Stimulated activated naive CD8-positive, alpha-beta T cell treated with anti-CD3 and anti-CD28 coated beads, Interleukin-15, amount 100 ng/mL, for 72 hours (primary cell): ENCODE data around the gene SCP2.
"Not testable (repeated sequence)": the region's sequence is repeated elsewhere in the genome, so short reads cannot be mapped to it uniquely, and the experiment has no call there.

ENCODE experiments used
- ATAC-seq: fragments of 150-1000 bp; cut with Tn5 transposase; 2 replicates; pipeline ENCODE4 v1.10.0; 2021; ENCODE audit warnings: mild to moderate bottlenecking, moderate library complexity
- DNase-seq, 2 donors: peaks; one replicate each; pipeline ENCODE4 v3.0.0; 2021 to 2022
- H3K27ac Mint-ChIP-seq, 2 donors: one replicate each; pipeline ENCODE4 v1.8.0; 2022; ENCODE audit warnings: mild to moderate bottlenecking in 2 of 2, mixed read lengths in 2 of 2, moderate library complexity in 2 of 2
- H3K27me3 Mint-ChIP-seq: one replicate; pipeline ENCODE4 v1.8.0; 2022; ENCODE audit warnings: mixed read lengths
- H3K4me1 Mint-ChIP-seq: one replicate; pipeline ENCODE4 v1.8.0; 2022; ENCODE audit warnings: mild to moderate bottlenecking, mixed read lengths
- H3K4me3 Mint-ChIP-seq, 2 donors: one replicate each; pipeline ENCODE4 v1.8.0; 2022; ENCODE audit warnings: mild to moderate bottlenecking in 2 of 2, mixed read lengths in 2 of 2, moderate library complexity in 1 of 2
- H3K9me3 Mint-ChIP-seq, 2 donors: one replicate each; pipeline ENCODE4 v1.8.0; 2022; ENCODE audit warnings: mixed read lengths in 2 of 2

Gene SCP2

GRCh38 chr1:52994656-52995055 lies 67.6 kb downstream of the SCP2 start:
- no peaks in the 10 kb centered on the region for H3K9me3 Mint-ChIP-seq
- H3K4me1 Mint-ChIP-seq = no peaks in the 10 kb centered on the region
- H3K27ac Mint-ChIP-seq = no peak overlapping the region
- no peak overlapping the region for H3K4me3 Mint-ChIP-seq
- ATAC-seq (no peak), DNase-seq (no peak)
- no peaks in the 10 kb centered on the region for H3K27me3 Mint-ChIP-seq

DNA sequence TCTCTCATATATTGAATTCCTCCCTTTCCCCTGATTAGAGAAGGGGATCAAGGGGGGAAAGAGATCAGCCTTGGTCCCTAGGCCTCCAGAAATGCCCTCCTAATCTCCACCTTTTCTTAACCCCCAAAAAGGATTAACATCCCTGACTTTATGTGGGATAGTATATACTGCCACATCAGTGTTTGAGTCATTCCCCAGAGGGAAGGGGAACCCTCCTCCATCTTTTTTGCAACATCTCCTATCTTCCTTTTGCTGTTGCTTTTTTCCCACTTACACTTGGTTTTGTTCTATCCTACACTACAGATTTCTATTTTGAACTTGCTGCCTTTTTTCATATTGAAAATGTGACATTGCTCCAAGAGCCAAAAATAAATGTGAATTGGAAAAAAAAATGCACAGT lies 69.6 kb downstream of the SCP2 start:
- no peak overlapping the region for H3K4me3 Mint-ChIP-seq
- H3K27ac Mint-ChIP-seq = no peak overlapping the region
- H3K4me1 Mint-ChIP-seq = no peaks in the 10 kb centered on the region
- H3K9me3 Mint-ChIP-seq = no peaks in the 10 kb centered on the region
- no peaks in the 10 kb centered on the region for H3K27me3 Mint-ChIP-seq
- ATAC-seq (no peak), DNase-seq (no peak)

DNA sequence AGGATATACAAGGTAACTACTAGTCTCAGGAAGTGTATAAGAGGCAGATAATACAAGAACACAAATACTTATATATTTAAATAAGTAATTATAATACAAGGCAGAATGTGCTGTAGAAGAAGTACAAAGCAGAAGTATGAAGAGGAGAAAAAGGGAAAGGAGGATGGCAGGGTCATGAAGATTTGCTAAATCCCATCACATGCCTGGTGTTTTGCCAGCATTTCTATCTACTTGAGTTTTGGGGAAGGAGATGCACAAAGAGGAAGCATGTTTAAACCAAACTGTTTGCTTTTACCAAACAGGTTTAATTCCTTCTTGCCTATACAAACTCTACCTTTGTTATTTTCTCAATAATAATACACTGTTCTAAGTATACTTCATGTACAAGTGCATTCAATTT lies 74.1 kb downstream of the SCP2 start:
- Mint-ChIP-seq H3K9me3 (no peaks in the 10 kb centered on the region), H3K4me3 (no peak overlapping the region)
- no peak for DNase-seq

DNA sequence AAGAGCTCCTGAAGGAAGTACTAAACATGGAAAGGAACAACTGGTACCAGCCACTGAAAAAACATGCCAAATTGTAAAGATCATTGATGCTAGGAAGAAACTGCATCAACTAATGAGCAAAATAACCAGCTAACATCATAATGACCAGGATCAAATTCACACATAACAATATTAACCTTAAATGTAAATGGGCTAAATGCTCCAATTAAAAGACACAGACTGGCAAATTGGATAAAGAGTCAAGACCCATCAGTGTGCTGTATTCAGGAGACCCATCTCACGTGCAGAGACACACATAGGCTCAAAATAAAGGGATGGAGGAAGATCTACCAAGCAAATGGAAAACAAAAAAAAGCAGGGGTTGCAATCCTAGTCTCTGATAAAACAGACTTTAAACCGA lies 79.5 kb downstream of the SCP2 start:
- H3K27ac Mint-ChIP-seq, ATAC-seq, H3K4me3 Mint-ChIP-seq, H3K4me1 Mint-ChIP-seq, DNase-seq, H3K27me3 Mint-ChIP-seq, H3K9me3 Mint-ChIP-seq: not testable (repeated sequence)

More for the DNA sequence above, 74.1 kb downstream of the SCP2 start:
- ATAC-seq = no peak
- H3K27me3 Mint-ChIP-seq = no peaks in the 10 kb centered on the region
- H3K4me1 Mint-ChIP-seq = no peaks in the 10 kb centered on the region
- no peak overlapping the region for H3K27ac Mint-ChIP-seq

- H3K4me3 Mint-ChIP-seq, H3K9me3 Mint-ChIP-seq, H3K27ac Mint-ChIP-seq, H3K4me1 Mint-ChIP-seq, DNase-seq, ATAC-seq, H3K27me3 Mint-ChIP-seq: not testable (repeated sequence)
Measured at GRCh38 chr1:53010247-53010646, 83.2 kb downstream of the SCP2 start.

DNA sequence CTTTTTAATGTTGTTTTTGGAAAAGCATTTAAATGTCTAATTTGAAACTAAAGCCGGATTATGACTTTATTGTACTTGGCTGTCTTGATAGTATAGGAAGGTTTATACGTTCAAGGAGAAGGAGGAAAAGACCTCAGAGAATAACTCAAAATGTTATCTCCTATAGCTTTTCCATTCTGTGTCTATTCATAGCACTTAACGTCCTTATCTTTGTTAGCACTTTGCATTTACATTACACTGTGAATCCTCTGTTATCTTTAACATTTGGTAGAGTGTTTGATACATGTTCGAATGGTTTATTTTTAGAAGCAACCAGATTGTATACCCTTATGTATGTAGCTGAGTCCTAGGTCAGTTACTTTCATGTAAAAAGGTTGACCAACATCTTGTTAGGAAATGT lies 84.1 kb downstream of the SCP2 start:
- no peak for ATAC-seq
- no peak overlapping the region for H3K4me3 Mint-ChIP-seq
- peaks cover 9% of the 10 kb centered on the region for H3K4me1 Mint-ChIP-seq
- no peak overlapping the region for H3K27ac Mint-ChIP-seq
- H3K9me3 Mint-ChIP-seq = no peaks in the 10 kb centered on the region
- DNase-seq = no peak
- no peaks in the 10 kb centered on the region for H3K27me3 Mint-ChIP-seq

DNA sequence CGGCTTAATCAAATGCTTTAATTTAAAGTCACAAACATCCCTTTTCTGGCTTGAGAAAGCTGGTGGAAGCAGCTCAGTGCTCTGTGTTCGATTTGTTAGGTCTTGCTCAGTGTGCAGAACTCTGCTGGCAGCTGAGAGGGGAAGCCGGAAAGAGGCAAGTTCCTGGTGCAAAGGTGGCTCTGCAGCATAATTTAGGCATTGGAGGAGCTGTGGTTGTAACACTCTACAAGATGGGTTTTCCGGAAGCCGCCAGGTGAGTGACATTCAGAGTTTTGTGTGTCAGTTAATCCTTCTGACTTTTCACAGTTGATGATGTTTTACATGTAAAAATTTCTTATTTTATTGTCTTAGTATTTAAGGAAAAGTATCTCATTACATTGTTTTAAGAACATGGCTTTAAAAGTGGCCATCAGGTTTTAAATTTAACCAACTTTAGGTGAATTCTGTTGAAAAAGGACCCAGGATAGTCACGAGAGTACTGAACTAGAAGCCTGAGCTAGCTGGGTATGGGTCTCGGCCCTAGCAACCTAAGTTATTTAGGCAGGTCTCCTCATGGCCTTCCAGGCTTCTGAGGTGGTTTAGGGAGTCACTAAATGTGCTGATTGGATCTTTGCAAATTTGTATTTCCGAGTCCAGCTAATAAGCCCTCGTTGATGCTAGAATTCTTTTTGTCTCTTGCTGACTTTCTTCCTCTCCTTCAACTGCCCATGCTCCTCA lies 87.9 kb downstream of the SCP2 start:
- Mint-ChIP-seq H3K4me3 (peak overlapping the region; percentile 78 to 90), H3K27ac (peak overlapping the region; percentile 39 to 89), H3K27me3 (no peaks in the 10 kb centered on the region), H3K4me1 (peaks cover 17% of the 10 kb centered on the region), H3K9me3 (no peaks in the 10 kb centered on the region)
- ATAC-seq = peak; percentile 100
- DNase-seq = peak; percentile 71 to 80

DNA sequence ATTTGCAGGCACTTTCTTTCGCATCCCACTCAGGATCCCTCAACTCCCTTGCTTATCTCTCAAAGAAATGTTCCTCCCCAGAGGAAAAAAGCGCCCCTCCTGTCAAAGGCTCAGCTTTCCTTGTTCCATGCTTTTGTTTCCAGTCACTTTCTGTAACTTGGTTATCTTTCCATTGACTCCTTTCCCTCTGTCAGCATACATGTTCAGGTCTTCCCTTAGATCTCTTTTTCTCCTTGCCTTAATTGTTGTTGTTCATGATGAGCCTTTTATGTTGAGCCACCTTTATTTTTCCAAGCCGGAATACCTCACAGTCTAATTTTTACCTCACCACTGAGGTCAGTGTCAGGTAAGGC lies 88.4 kb downstream of the SCP2 start:
- ATAC-seq (no peak), DNase-seq (no peak)
- Mint-ChIP-seq H3K27me3 (no peaks in the 10 kb centered on the region), H3K4me1 (peaks cover 17% of the 10 kb centered on the region), H3K9me3 (no peaks in the 10 kb centered on the region), H3K4me3 (peak overlapping the region; percentile 78 to 90), H3K27ac (no peak overlapping the region)

GRCh38 chr1:53016705-53017104 lies 89.6 kb downstream of the SCP2 start:
- DNase-seq (no peak), ATAC-seq (no peak)
- Mint-ChIP-seq H3K4me3 (no peak overlapping the region), H3K27ac (no peak overlapping the region), H3K4me1 (peaks cover 17% of the 10 kb centered on the region), H3K27me3 (no peaks in the 10 kb centered on the region), H3K9me3 (no peaks in the 10 kb centered on the region)

GRCh38 chr1:53020588-53020987 lies 93.5 kb downstream of the SCP2 start:
- no peaks in the 10 kb centered on the region for H3K9me3 Mint-ChIP-seq
- peaks cover 14% of the 10 kb centered on the region for H3K4me1 Mint-ChIP-seq
- H3K27ac Mint-ChIP-seq = no peak overlapping the region
- no peaks in the 10 kb centered on the region for H3K27me3 Mint-ChIP-seq
- ATAC-seq = no peak
- no peak overlapping the region for H3K4me3 Mint-ChIP-seq
- DNase-seq = no peak

GRCh38 chr1:53022179-53022578 lies 95.1 kb downstream of the SCP2 start:
- no peak for ATAC-seq
- Mint-ChIP-seq H3K27ac (no peak overlapping the region), H3K27me3 (no peaks in the 10 kb centered on the region), H3K9me3 (no peaks in the 10 kb centered on the region), H3K4me3 (no peak overlapping the region), H3K4me1 (no peaks in the 10 kb centered on the region)
- no peak for DNase-seq

DNA sequence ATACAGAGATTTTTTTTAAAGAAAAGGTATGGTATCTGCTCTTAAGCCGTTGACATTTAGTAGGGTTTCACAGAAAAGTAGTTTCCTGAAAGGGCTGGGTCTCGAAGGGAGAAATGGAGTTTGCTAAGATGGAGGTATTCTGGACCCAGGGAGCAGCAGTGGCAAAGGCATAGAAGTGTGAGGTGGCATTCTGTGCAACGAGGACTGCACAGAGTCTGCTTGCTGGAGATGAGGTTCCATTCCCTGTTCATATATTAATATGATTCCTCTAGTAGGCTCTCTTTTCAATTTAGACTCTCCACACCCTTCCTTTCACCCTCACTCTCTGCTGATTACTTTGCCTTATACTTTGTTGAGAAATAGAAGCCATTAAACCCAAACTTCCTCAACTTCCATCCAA lies 96.5 kb downstream of the SCP2 start:
- H3K4me1 Mint-ChIP-seq = no peaks in the 10 kb centered on the region
- no peaks in the 10 kb centered on the region for H3K27me3 Mint-ChIP-seq
- no peak overlapping the region for H3K4me3 Mint-ChIP-seq
- no peak for DNase-seq
- ATAC-seq = no peak
- no peaks in the 10 kb centered on the region for H3K9me3 Mint-ChIP-seq
- no peak overlapping the region for H3K27ac Mint-ChIP-seq

DNA sequence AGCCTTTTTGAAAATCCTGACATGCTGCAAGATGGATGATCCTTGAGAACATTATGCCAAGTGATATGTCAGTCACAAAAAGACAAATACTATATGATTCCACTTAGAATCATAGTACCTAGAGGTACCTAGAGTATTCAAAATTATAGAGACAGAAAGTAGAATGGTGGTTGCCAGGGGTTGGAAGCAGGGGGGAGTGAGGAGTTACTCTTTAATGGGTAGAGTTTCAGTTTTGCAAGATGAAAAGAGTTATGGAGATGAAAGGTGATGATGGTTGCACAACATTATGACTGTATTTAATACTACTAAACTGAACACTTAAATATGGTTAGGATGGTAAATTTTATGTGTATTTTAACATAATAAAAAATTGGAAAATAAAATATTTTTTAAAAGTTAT lies 97.0 kb downstream of the SCP2 start:
- Mint-ChIP-seq H3K4me3 (no peak overlapping the region), H3K27me3 (no peaks in the 10 kb centered on the region), H3K9me3 (no peaks in the 10 kb centered on the region), H3K4me1 (no peaks in the 10 kb centered on the region), H3K27ac (no peak overlapping the region)
- ATAC-seq (peak; percentile 68), DNase-seq (no peak)

GRCh38 chr1:53025034-53025768 lies 98.1 kb downstream of the SCP2 start:
- H3K4me1 Mint-ChIP-seq = no peaks in the 10 kb centered on the region
- no peak overlapping the region for H3K27ac Mint-ChIP-seq
- ATAC-seq (no peak), DNase-seq (no peak)
- H3K27me3 Mint-ChIP-seq = no peaks in the 10 kb centered on the region
- no peak overlapping the region for H3K4me3 Mint-ChIP-seq
- no peaks in the 10 kb centered on the region for H3K9me3 Mint-ChIP-seq

- DNase-seq = no peak
- no peak overlapping the region for H3K27ac Mint-ChIP-seq
- no peaks in the 10 kb centered on the region for H3K9me3 Mint-ChIP-seq
- H3K4me1 Mint-ChIP-seq = no peaks in the 10 kb centered on the region
- no peaks in the 10 kb centered on the region for H3K27me3 Mint-ChIP-seq
- H3K4me3 Mint-ChIP-seq = no peak overlapping the region
- ATAC-seq = no peak
Measured at GRCh38 chr1:53025769-53026112, 98.7 kb downstream of the SCP2 start.

- no peak overlapping the region for H3K4me3 Mint-ChIP-seq
- H3K27me3 Mint-ChIP-seq = no peaks in the 10 kb centered on the region
- ATAC-seq (no peak), DNase-seq (no peak)
- no peaks in the 10 kb centered on the region for H3K4me1 Mint-ChIP-seq
- H3K9me3 Mint-ChIP-seq = no peaks in the 10 kb centered on the region
- H3K27ac Mint-ChIP-seq = no peak overlapping the region
Measured at GRCh38 chr1:53026254-53026653, 99.2 kb downstream of the SCP2 start.

- H3K27me3 Mint-ChIP-seq = no peaks in the 10 kb centered on the region
- H3K9me3 Mint-ChIP-seq = no peaks in the 10 kb centered on the region
- no peaks in the 10 kb centered on the region for H3K4me1 Mint-ChIP-seq
- no peak overlapping the region for H3K4me3 Mint-ChIP-seq
- no peak overlapping the region for H3K27ac Mint-ChIP-seq
- DNase-seq (no peak), ATAC-seq (no peak)
Measured at GRCh38 chr1:53031732-53032131, 104.7 kb downstream of the SCP2 start.
